Calu3 (cell line): ENCODE data around the gene GAK. TPM values are rescaled to one million over a fixed set of nuclear protein-coding genes. Genes with fewer than 3 reads are reported as not detected.
"Not testable (repeated sequence)": the region's sequence is repeated elsewhere in the genome, so short reads cannot be mapped to it uniquely, and the experiment has no call there.

Experiments
- BruUV-seq: library from RNA; stranded (reverse); fragments of 400-500 nt; replicated peaks from 2 replicates; lab custom pipeline; 2021; lab: Mats Ljungman, UMichigan
- CTCF ChIA-PET: fragments of 300-600 bp; sonication (Branson Sonifier 250); formaldehyde crosslinking; loops from one replicate; lab custom pipeline; 2022; ENCODE audit warnings: antibody characterized with exemption; lab: Charles Lee
- DNase-seq: peaks from one replicate; pipeline ENCODE4 v3.0.0; 2022
- H3K27ac Mint-ChIP-seq: one replicate; pipeline ENCODE4 v1.8.0; 2022; ENCODE audit warnings: mixed read lengths; ENCODE audit not compliant: unreplicated experiment
- H3K27me3 Mint-ChIP-seq: one replicate; pipeline ENCODE4 v1.8.0; 2022; ENCODE audit warnings: mixed read lengths; ENCODE audit not compliant: unreplicated experiment
- H3K36me3 Mint-ChIP-seq: one replicate; pipeline ENCODE4 v1.8.0; 2022; ENCODE audit warnings: mild to moderate bottlenecking, moderate library complexity, mixed read lengths; ENCODE audit not compliant: insufficient read depth, unreplicated experiment
- H3K4me1 Mint-ChIP-seq: one replicate; pipeline ENCODE4 v1.8.0; 2022; ENCODE audit warnings: mild to moderate bottlenecking, low read depth, mixed read lengths; ENCODE audit not compliant: unreplicated experiment
- H3K4me3 Mint-ChIP-seq: one replicate; pipeline ENCODE4 v1.8.0; 2022; ENCODE audit warnings: mild to moderate bottlenecking, low read depth, moderate library complexity, mixed read lengths; ENCODE audit not compliant: unreplicated experiment
- H3K9me3 Mint-ChIP-seq: one replicate; pipeline ENCODE4 v1.8.0; 2022; ENCODE audit warnings: low read depth, mixed read lengths; ENCODE audit not compliant: unreplicated experiment
- CTCF ChIP-seq: fragments of 200-600 bp; IDR thresholded peaks from one replicate; pipeline ENCODE4 v1.8.0; 2022; ENCODE audit warnings: antibody characterized with exemption; ENCODE audit not compliant: unreplicated experiment
- intact Hi-C: fragments of 100-400 bp; cut with micrococcal nuclease; formaldehyde crosslinking; loops from one replicate; pipeline ENCODE4 v1.10.0; 2022; ENCODE audit not compliant: unreplicated experiment
- total RNA-seq: library from RNA; stranded (reverse); gene quantifications from 2 replicates; pipeline ENCODE4 v1.2.3, GENCODE V29; 2022

GAK gene
- total RNA-seq, 1 experiment from 2014 or later: 94.1 TPM

GRCh38 chr4:947491-947971 is 15.4 kb upstream of the GAK start:
- no peak for TF ChIP-seq CTCF
- H3K4me1 Mint-ChIP-seq: no peaks in the 10 kb centered on the region
- no peak overlapping the region for H3K27ac Mint-ChIP-seq
- intact Hi-C loops: no loop called here
- no peaks in the 10 kb centered on the region for H3K36me3 Mint-ChIP-seq
- no peaks in the 10 kb centered on the region for H3K9me3 Mint-ChIP-seq
- BruUV-seq: no TSS peak
- no peaks in the 10 kb centered on the region for H3K27me3 Mint-ChIP-seq
- no peak for DNase-seq
- CTCF ChIA-PET: no interaction called here
- no peak overlapping the region for H3K4me3 Mint-ChIP-seq

GRCh38 chr4:946517-947471 is 14.7 kb upstream of the GAK start:
- no peaks in the 10 kb centered on the region for H3K4me1 Mint-ChIP-seq
- H3K27me3 Mint-ChIP-seq: no peaks in the 10 kb centered on the region
- no peaks in the 10 kb centered on the region for H3K36me3 Mint-ChIP-seq
- H3K4me3 Mint-ChIP-seq: no peak overlapping the region
- DNase-seq: no peak
- CTCF ChIA-PET: no interaction called here
- no peak overlapping the region for H3K27ac Mint-ChIP-seq
- BruUV-seq: no TSS peak
- TF ChIP-seq CTCF: no peak
- intact Hi-C loops: no loop called here
- H3K9me3 Mint-ChIP-seq: no peaks in the 10 kb centered on the region

GRCh38 chr4:946103-946450 is 14.0 kb upstream of the GAK start:
- intact Hi-C loops: no loop called here
- BruUV-seq: no TSS peak
- DNase-seq: no peak
- no peak overlapping the region for H3K27ac Mint-ChIP-seq
- no peaks in the 10 kb centered on the region for H3K27me3 Mint-ChIP-seq
- no peaks in the 10 kb centered on the region for H3K9me3 Mint-ChIP-seq
- CTCF ChIA-PET: no interaction called here
- no peaks in the 10 kb centered on the region for H3K4me1 Mint-ChIP-seq
- no peak for TF ChIP-seq CTCF
- H3K4me3 Mint-ChIP-seq: no peak overlapping the region
- no peaks in the 10 kb centered on the region for H3K36me3 Mint-ChIP-seq

- no peak overlapping the region for H3K4me3 Mint-ChIP-seq
- H3K27ac Mint-ChIP-seq: no peak overlapping the region
- intact Hi-C loops: no loop called here
- H3K9me3 Mint-ChIP-seq: no peaks in the 10 kb centered on the region
- CTCF ChIA-PET: no interaction called here
- no TSS peak for BruUV-seq
- H3K27me3 Mint-ChIP-seq: no peaks in the 10 kb centered on the region
- H3K4me1 Mint-ChIP-seq: no peaks in the 10 kb centered on the region
- no peak for TF ChIP-seq CTCF
- no peak for DNase-seq
- H3K36me3 Mint-ChIP-seq: no peaks in the 10 kb centered on the region
Observed at GRCh38 chr4:945274-946102, 13.4 kb upstream of the GAK start.

DNA sequence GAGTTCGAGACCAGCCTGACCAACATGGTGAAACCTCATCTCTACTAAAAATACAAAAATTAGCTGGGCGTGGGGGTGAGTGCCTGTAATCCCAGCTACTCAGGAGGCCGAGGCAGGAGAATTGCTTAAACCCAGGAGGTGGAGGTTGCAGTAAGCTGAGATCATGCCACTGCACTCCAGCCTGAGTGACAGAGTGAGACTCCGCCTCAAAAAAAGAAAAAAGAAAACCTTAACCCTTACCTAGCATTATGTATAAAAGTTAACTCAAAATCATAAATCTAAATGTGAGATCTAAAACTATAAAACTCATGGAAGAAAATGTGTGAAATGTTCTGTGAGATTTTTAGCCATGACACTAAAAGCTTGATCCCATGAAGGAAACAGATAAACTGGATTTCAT is 7.4 kb upstream of the GAK start:
- intact Hi-C loops, H3K36me3 Mint-ChIP-seq, H3K4me3 Mint-ChIP-seq, CTCF ChIA-PET, BruUV-seq, H3K9me3 Mint-ChIP-seq, H3K27ac Mint-ChIP-seq, DNase-seq, H3K27me3 Mint-ChIP-seq, H3K4me1 Mint-ChIP-seq: not testable (repeated sequence)
